SU-DHL-6 (cell line): ENCODE data around the gene PALM.

Experiments
- H2AFZ ChIP-seq: fragments of 200-600 bp; sonication (generic); 2 replicates; pipeline ENCODE4 v1.6.1; 2014; ENCODE audit warnings: low read depth, mild to moderate bottlenecking, moderate library complexity, mixed read lengths, antibody characterized with exemption, low read length; ENCODE audit not compliant: severe bottlenecking
- H3F3A ChIP-seq: fragments of 200-600 bp; shearing (Covaris generic); 2 replicates; pipeline ENCODE4 v1.6.0; 2016; ENCODE audit warnings: antibody characterized with exemption, mild to moderate bottlenecking; ENCODE audit not compliant: insufficient read depth
- H3K27ac ChIP-seq: fragments of 200-600 bp; sonication (generic); 2 replicates; pipeline ENCODE4 v1.5.1; 2016; ENCODE audit warnings: low read depth, mild to moderate bottlenecking, low read length, moderate library complexity, mixed read lengths
- H3K27me3 ChIP-seq: fragments of 200-600 bp; sonication (generic), shearing (Covaris generic); 2 replicates; pipeline ENCODE4 v1.6.0; 2014; ENCODE audit warnings: mild to moderate bottlenecking, low read length
- H3K36me3 ChIP-seq: fragments of 200-600 bp; sonication (generic); 2 replicates; pipeline ENCODE4 v1.6.1; 2014; ENCODE audit warnings: mild to moderate bottlenecking, low read length, mixed read lengths
- H3K4me2 ChIP-seq: fragments of 300-600, 200-600 bp; shearing (Covaris generic), sonication (generic); 2 replicates; pipeline ENCODE4 v1.6.0; 2014; ENCODE audit warnings: low read length, low read depth, mild to moderate bottlenecking; ENCODE audit not compliant: poor library complexity, severe bottlenecking
- H3K4me3 ChIP-seq: fragments of 200-600 bp; sonication (generic); 2 replicates; pipeline ENCODE4 v1.5.1; 2014; ENCODE audit warnings: antibody characterized with exemption, low read length, mild to moderate bottlenecking, mixed read lengths; ENCODE audit not compliant: insufficient read depth, poor library complexity, severe bottlenecking
- H3K79me2 ChIP-seq: fragments of 200-600 bp; sonication (generic); 2 replicates; pipeline ENCODE4 v1.6.1; 2014; ENCODE audit warnings: mild to moderate bottlenecking, low read length, moderate library complexity; ENCODE audit not compliant: insufficient read depth
- H3K9ac ChIP-seq: fragments of 200-600 bp; sonication (generic); 2 replicates; pipeline ENCODE4 v1.7.0; 2014; ENCODE audit warnings: mild to moderate bottlenecking, low read length
- H3K9me2 ChIP-seq: fragments of 200-600 bp; sonication (generic); replicated peaks from 2 replicates; pipeline ENCODE4 v1.6.1; 2014; ENCODE audit warnings: low read length; ENCODE audit not compliant: insufficient read depth
- H3K9me3 ChIP-seq: fragments of 200-600 bp; sonication (generic); 2 replicates; pipeline ENCODE4 v1.6.1; 2014; ENCODE audit warnings: low read length, mixed read lengths; ENCODE audit not compliant: insufficient read depth
- H4K20me1 ChIP-seq: fragments of 200-600 bp; sonication (generic); 2 replicates; pipeline ENCODE4 v1.6.1; 2014; ENCODE audit warnings: low read depth, mild to moderate bottlenecking, antibody characterized with exemption, low read length, moderate library complexity, mixed read lengths
- EZH2phosphoT487 ChIP-seq: fragments of 200-600 bp; sonication (generic), shearing (Covaris generic); conservative IDR thresholded peaks from 2 replicates; pipeline ENCODE4 v1.6.1; 2018; ENCODE audit warnings: mild to moderate bottlenecking, antibody characterized with exemption, low read length, moderate library complexity, mixed read lengths
- TF ChIP-seq, protein P1 (sequence below): fragments of 200-600 bp; sonication (generic); IDR thresholded peaks from one replicate; pipeline ENCODE4 v1.5.1; 2017; ENCODE audit warnings: antibody characterized with exemption, mild to moderate bottlenecking, low read length, moderate library complexity; ENCODE audit not compliant: insufficient read depth, poor library complexity, severe bottlenecking

The PALM gene

DNA sequence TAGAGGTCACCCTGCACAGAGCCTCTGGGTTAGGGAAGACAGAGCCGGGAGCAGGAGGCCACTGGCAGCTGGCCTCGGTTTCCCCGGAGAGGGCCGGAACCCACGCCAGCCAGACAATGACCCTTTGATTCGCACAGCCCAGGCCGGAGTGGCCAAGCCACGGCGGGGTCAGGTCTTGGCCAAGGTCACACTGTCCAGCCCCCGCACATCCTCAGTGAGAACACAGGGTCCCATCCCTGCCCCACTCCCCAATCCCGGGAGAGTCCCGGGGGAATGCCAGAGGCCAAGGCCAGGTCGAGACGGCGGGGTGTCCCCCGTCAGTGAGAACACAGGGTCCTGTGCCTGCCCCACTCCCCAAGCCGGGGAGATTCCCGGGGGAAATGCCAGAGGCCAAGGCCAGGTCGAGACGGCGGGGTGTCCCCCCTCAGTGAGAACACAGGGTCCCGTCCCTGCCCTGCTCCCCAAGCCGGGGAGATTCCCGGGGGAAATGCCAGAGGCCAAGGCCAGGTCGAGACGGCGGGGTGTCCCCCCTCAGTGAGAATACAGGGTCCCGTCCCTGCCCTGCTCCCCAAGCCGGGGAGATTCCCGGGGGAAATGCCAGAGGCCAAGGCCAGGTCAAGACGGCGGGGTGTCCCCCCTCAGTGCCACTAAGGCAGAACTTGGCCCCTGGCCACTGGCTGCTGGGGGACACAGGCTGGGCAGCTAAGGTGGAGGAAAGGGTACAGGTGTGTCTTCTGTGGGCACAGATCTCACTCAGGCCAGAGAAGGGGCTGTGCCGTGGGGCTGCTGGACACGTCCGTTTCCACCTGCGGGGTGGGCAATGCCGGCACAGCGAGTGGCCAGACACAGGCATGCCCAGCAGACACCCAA is 34.2 kb upstream of the PALM start:
- TF ChIP-seq, protein P1, sequence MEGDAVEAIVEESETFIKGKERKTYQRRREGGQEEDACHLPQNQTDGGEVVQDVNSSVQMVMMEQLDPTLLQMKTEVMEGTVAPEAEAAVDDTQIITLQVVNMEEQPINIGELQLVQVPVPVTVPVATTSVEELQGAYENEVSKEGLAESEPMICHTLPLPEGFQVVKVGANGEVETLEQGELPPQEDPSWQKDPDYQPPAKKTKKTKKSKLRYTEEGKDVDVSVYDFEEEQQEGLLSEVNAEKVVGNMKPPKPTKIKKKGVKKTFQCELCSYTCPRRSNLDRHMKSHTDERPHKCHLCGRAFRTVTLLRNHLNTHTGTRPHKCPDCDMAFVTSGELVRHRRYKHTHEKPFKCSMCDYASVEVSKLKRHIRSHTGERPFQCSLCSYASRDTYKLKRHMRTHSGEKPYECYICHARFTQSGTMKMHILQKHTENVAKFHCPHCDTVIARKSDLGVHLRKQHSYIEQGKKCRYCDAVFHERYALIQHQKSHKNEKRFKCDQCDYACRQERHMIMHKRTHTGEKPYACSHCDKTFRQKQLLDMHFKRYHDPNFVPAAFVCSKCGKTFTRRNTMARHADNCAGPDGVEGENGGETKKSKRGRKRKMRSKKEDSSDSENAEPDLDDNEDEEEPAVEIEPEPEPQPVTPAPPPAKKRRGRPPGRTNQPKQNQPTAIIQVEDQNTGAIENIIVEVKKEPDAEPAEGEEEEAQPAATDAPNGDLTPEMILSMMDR = no peak
- no peak for TF ChIP-seq EZH2phosphoT487
- Histone ChIP-seq H4K20me1 (no peaks in the 10 kb centered on the region), H3F3A (0 out of 2 replicates have a peak, but pooled peaks cover 8% of the 10 kb centered on the region), H3K9me3 (no peaks in the 10 kb centered on the region), H3K4me3 (no peak overlapping the region), H2AFZ (no peak overlapping the region), H3K79me2 (no peaks in the 10 kb centered on the region), H3K27ac (no peak overlapping the region), H3K9me2 (no peaks in the 10 kb centered on the region), H3K4me2 (no peak overlapping the region), H3K9ac (no peak overlapping the region), H3K36me3 (no peaks in the 10 kb centered on the region), H3K27me3 (no peaks in the 10 kb centered on the region)

DNA sequence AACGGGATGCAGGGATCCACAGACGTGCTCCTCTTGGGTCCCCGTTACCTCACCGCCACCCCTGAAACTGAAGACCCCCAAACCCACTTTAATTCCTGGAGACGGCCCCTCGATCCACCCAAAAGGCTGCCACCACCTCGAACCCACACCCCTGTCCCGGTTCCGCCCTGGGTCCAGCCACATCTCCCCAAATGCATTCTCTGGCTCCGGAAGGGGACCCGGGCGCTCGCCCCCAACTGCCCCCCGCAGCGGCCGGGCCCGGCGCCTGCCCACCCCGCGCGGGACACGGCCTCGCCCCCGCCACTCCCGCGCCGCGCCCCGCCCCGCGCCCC is 32.8 kb upstream of the PALM start:
- Histone ChIP-seq H3F3A (0 out of 2 replicates have a peak, but pooled peaks cover 9% of the 10 kb centered on the region), H3K27me3 (no peaks in the 10 kb centered on the region), H3K36me3 (no peaks in the 10 kb centered on the region), H3K9me3 (no peaks in the 10 kb centered on the region), H3K4me2 (no peak overlapping the region), H3K27ac (no peak overlapping the region), H4K20me1 (no peaks in the 10 kb centered on the region), H3K9me2 (no peaks in the 10 kb centered on the region), H3K9ac (no peak overlapping the region), H3K79me2 (no peaks in the 10 kb centered on the region), H3K4me3 (no peak overlapping the region), H2AFZ (no peak overlapping the region)
- TF ChIP-seq, protein P1 = no peak
- no peak for TF ChIP-seq EZH2phosphoT487

DNA sequence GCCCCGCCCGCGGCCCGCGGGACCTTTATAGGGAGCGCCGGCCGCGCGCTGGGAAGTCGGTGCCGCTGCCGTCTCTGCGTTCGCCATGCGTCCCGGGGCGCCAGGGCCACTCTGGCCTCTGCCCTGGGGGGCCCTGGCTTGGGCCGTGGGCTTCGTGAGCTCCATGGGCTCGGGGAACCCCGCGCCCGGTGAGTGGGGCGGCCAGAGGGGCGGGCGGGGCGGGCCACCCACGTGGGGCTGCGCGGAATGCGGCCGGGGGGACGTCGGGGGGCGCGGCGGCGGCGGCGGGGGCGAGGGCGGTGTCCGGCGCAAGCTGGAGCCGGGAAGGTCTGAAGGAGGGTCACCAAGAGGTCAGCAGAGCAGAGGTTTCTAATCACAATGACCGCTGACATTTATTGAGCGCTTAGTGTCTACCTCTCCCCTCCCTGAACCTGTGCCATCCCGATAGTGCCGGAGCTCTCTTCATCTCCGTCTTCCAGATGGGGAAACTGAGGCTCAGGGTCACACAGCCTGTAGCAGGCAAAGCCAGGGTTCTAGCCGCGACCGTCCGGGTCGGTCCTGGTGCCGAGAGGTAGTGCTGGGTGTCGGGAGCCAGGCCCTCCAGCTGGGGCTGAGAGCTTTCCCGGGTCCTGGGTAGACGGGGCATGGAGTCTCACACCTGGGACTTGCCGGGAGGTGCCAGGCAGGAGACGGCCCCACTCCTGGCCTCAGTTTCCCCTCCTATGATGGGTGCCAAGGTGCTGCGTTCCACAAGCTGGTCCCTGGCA is 32.2 kb upstream of the PALM start, which contains the start of gene FSTL3:
TSS of gene FSTL3 (plus strand) at position 54 of the 767 bp plus-strand sequence. CDS start at position 86, 32 bp downstream.
- Histone ChIP-seq H2AFZ (no peak within 1 kb of the TSS), H3F3A (0 out of 2 replicates have a peak, but pooled peaks cover 9% of the 10 kb centered on the region), H3K4me3 (no peak within 1 kb of the TSS), H3K79me2 (no peaks in the 10 kb centered on the region), H3K9me2 (no peaks in the 10 kb centered on the region), H3K27me3 (no peaks in the 10 kb centered on the region), H3K9me3 (no peaks in the 10 kb centered on the region), H4K20me1 (no peaks in the 10 kb centered on the region), H3K36me3 (no peaks in the 10 kb centered on the region), H3K27ac (no peak within 1 kb of the TSS), H3K4me2 (no peak within 1 kb of the TSS), H3K9ac (no peak within 1 kb of the TSS)
- TF ChIP-seq, protein P1 = no peak
- no peak for TF ChIP-seq EZH2phosphoT487
